Gastroesophageal sphincter (tissue), 3 donors: ENCODE data around the gene ACTR3.

Experiments used
- POLR2A ChIP-seq, 2 donors: fragments of 450-650 bp; IDR thresholded peaks; one replicate each; pipeline ENCODE4 v1.6.1; 2017; ENCODE audit warnings: antibody characterized with exemption in 2 of 2, mild to moderate bottlenecking in 2 of 2, moderate library complexity in 1 of 2
- POLR2AphosphoS5 ChIP-seq: sonication (generic); formaldehyde crosslinking; IDR thresholded peaks from one replicate; pipeline ENCODE4 v1.6.1; 2017; ENCODE audit warnings: antibody characterized with exemption
- TF ChIP-seq, protein P1 (sequence below), 4 experiments: fragments of 200-600 bp in 2 of 4; fragments of 450-650 bp in 2 of 4; sonication (generic) in 1 of 4; IDR thresholded peaks; one replicate each; pipeline ENCODE4 v1.5.1; 2017 to 2019; ENCODE audit warnings: antibody characterized with exemption in 4 of 4, mild to moderate bottlenecking in 2 of 4, moderate library complexity in 2 of 4

DNA sequence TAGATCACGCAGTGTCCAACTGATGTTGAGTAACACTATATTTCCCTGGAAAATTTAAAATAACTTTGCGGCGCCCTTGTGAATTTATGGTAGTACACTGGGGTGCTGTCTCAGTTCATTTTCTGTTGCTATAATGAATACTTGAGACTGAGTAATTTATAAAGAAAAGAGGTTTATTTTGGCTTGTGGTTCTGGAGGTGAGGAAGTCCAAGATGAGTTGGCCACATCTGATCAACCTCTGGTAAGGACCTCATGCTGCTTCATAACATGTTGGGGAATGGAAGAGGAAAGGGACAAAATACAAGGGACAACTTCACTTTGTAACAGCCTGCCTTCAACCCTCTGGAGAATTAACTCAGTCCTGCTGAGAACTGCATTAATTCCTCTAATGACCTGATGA lies 36.4 kb downstream of the ACTR3 start:
- TF ChIP-seq, protein P1, sequence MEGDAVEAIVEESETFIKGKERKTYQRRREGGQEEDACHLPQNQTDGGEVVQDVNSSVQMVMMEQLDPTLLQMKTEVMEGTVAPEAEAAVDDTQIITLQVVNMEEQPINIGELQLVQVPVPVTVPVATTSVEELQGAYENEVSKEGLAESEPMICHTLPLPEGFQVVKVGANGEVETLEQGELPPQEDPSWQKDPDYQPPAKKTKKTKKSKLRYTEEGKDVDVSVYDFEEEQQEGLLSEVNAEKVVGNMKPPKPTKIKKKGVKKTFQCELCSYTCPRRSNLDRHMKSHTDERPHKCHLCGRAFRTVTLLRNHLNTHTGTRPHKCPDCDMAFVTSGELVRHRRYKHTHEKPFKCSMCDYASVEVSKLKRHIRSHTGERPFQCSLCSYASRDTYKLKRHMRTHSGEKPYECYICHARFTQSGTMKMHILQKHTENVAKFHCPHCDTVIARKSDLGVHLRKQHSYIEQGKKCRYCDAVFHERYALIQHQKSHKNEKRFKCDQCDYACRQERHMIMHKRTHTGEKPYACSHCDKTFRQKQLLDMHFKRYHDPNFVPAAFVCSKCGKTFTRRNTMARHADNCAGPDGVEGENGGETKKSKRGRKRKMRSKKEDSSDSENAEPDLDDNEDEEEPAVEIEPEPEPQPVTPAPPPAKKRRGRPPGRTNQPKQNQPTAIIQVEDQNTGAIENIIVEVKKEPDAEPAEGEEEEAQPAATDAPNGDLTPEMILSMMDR (IDR thresholded peaks at IDR 0.05) = no peak
- TF ChIP-seq POLR2A (IDR thresholded peaks at IDR 0.05) (no peak), POLR2AphosphoS5 (no peak)
